Lung (tissue), 12 donors: ENCODE measurements around the gene DTYMK. TPM values are rescaled to one million over a fixed set of nuclear protein-coding genes. Genes with fewer than 3 reads are reported as not detected.

ENCODE experiments used
- ATAC-seq: fragments of 200-7000 bp; cut with Tn5 transposase; one replicate; pipeline ENCODE4 v1.9.1; 2020; ENCODE audit warnings: moderate number of reproducible peaks; ENCODE audit not compliant: insufficient read depth, low FRiP score
- DNase-seq, 3 donors: peaks; one replicate each; pipeline ENCODE4 v3.0.0-alpha.2; 2013 to 2017
- H3K27ac ChIP-seq, 2 donors: one replicate each; pipeline ENCODE4 v1.5.1; 2013; ENCODE audit warnings: mild to moderate bottlenecking in 2 of 2, moderate library complexity in 2 of 2, control low read depth in 1 of 2, inconsistent platforms in 1 of 2, low read depth in 1 of 2, low read length in 1 of 2
- H3K27me3 ChIP-seq, 3 donors: one replicate each; pipeline ENCODE4 v1.5.1; 2013; ENCODE audit warnings: low read length in 2 of 3; ENCODE audit not compliant: control insufficient read depth in 3 of 3, insufficient read depth in 3 of 3
- H3K36me3 ChIP-seq, 4 donors: one replicate each; pipeline ENCODE4 v1.5.1; 2013; ENCODE audit warnings: low read length in 4 of 4, mild to moderate bottlenecking in 1 of 4, moderate library complexity in 1 of 4; ENCODE audit not compliant: control insufficient read depth in 4 of 4, insufficient read depth in 4 of 4
- H3K4me1 ChIP-seq, 5 donors: one replicate each; pipeline ENCODE4 v1.5.1; 2013; ENCODE audit warnings: low read length in 5 of 5, mild to moderate bottlenecking in 2 of 5, moderate library complexity in 1 of 5; ENCODE audit not compliant: control insufficient read depth in 5 of 5, insufficient read depth in 5 of 5
- H3K4me3 ChIP-seq: one replicate; pipeline ENCODE4 v1.5.1; 2013; ENCODE audit warnings: mild to moderate bottlenecking, control low read depth, moderate library complexity
- H3K9ac ChIP-seq, 2 donors: one replicate each; pipeline ENCODE4 v1.5.1; 2013; ENCODE audit warnings: low read length in 2 of 2, control low read depth in 1 of 2; ENCODE audit not compliant: insufficient read depth in 1 of 2
- H3K9me3 ChIP-seq, 4 donors: one replicate each; pipeline ENCODE4 v1.5.1; 2013; ENCODE audit warnings: low read length in 3 of 4, mild to moderate bottlenecking in 1 of 4, moderate library complexity in 1 of 4; ENCODE audit not compliant: control insufficient read depth in 4 of 4, insufficient read depth in 3 of 4
- WGBS, 2 donors: extraction: QIAGEN DNeasy Blood & Tissue Kit; methylation state at CpG; one replicate each; pipeline ENCODE4 v1.1.7; 2013; 5-methylcytosine and 5-hydroxymethylcytosine counted together
- polyA plus RNA-seq, 2 donors: library from polyadenylated mRNA; stranded (reverse); fragments of 200-250 nt; gene quantifications; one replicate each; pipeline ENCODE4 v1.2.1, GENCODE V29; 2013
- total RNA-seq, 2 donors: library from RNA; depleted of rRNA in 1 of 2; stranded (reverse); fragments of >200 nt in 1 of 2; gene quantifications; one replicate each; pipeline ENCODE4 v1.2.1, GENCODE V29; 2014 to 2021
- TF ChIP-seq, protein P1 (sequence below): IDR thresholded peaks from 2 replicates; pipeline ENCODE4 v1.5.1; 2012; ENCODE audit warnings: mild to moderate bottlenecking; ENCODE audit errors: control extremely low read depth, extremely low read depth
- donor health status: control.
- donor health status: control.
- donor health status: Bipolar disorder and iron deficiency.
- donor health status: healthy.
- donor health status: DM: yes; HTN: yes; CAD: no.

Gene DTYMK
- total and polyA plus RNA-seq, 4 donors: 15.6 to 24.3 (median 19.7) TPM

DNA sequence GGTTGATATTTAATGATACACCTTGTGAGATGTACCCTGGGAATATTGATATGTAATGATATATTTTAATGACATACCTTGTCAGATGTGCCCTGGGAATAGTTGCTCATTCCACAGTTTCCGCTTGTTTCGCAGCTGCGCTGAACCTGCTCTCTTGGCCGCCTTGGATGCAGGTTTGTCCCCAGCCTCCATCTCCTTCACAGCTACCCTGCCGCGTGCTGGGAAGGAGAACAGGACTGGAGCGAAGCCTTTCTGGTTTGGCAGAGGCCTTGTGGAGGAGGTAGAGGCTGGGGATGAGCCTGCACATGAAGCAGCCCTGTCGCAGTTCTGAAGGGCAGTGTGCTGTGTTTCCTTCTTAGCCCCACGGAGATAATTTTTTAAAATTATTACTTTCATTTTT, 34.5 kb downstream of the DTYMK start:
- Histone ChIP-seq H3K9ac (no peak overlapping the region), H3K27me3 (no peaks in the 10 kb centered on the region), H3K4me3 (no peak overlapping the region), H3K27ac (no peak overlapping the region), H3K9me3 (no peaks in the 10 kb centered on the region), H3K36me3 (peaks cover 14 to 39% (median 23%) of the 10 kb centered on the region in 4 donors), H3K4me1 (peaks cover 0 to 2% (median 0%) of the 10 kb centered on the region in 5 donors)
- no peak for ATAC-seq
- no peak for DNase-seq
- WGBS, 2 donors: 96 to 99% methylated on average over 9 of the region's 9 CpGs
- TF ChIP-seq, protein P1, sequence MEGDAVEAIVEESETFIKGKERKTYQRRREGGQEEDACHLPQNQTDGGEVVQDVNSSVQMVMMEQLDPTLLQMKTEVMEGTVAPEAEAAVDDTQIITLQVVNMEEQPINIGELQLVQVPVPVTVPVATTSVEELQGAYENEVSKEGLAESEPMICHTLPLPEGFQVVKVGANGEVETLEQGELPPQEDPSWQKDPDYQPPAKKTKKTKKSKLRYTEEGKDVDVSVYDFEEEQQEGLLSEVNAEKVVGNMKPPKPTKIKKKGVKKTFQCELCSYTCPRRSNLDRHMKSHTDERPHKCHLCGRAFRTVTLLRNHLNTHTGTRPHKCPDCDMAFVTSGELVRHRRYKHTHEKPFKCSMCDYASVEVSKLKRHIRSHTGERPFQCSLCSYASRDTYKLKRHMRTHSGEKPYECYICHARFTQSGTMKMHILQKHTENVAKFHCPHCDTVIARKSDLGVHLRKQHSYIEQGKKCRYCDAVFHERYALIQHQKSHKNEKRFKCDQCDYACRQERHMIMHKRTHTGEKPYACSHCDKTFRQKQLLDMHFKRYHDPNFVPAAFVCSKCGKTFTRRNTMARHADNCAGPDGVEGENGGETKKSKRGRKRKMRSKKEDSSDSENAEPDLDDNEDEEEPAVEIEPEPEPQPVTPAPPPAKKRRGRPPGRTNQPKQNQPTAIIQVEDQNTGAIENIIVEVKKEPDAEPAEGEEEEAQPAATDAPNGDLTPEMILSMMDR: no peak

DNA sequence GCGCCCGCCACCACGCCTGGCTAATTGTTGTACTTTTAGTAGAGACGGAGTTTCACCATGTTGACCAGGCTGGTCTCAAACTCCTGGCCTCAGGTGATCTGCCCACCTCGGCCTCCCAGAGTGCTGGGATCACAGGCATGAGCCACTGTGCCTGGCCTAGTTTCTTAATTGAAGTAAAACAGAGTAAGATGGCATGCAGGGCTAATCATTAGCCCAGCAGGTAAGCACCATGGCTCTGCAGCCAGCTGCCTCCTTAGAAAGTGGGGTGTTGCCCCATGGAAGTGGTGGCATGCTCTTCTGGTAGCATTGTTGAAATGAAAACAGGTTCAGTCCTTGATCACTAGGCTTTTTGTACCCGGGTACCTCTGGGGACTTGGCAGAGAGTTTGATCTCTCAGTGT, 36.7 kb downstream of the DTYMK start:
- H3K4me3 ChIP-seq: no peak overlapping the region
- peaks cover 0 to 6% (median 0%) of the 10 kb centered on the region in 5 donors for H3K4me1 ChIP-seq
- DNase-seq: no peak
- H3K36me3 ChIP-seq: peaks cover 7 to 25% (median 16%) of the 10 kb centered on the region in 4 donors
- H3K27ac ChIP-seq: no peak overlapping the region
- TF ChIP-seq, protein P1: no peak
- H3K9me3 ChIP-seq: no peaks in the 10 kb centered on the region
- H3K27me3 ChIP-seq: no peaks in the 10 kb centered on the region
- no peak for ATAC-seq
- WGBS, 2 donors: 86 to 93% methylated on average over 6 of the region's 6 CpGs
- H3K9ac ChIP-seq: no peak overlapping the region

DNA sequence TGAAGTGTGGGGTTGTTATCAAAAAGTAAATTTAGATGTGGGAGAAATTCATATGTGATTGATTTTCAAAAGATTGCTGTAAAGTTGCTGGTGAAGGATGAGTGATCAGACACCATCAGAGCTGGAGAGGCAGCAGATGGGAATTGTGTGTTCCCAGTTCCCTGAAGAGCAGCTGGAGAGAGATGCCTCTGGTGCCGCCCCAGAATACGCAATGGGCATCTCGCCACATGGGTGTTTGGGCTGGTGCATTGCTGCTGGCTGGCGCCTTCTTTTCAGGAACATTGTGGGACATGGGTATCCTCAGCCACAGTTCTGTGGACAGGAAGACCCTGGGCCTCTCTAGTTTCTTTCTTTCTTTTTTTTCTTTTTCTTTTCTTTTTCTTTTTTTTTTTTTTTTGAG, 37.2 kb downstream of the DTYMK start:
- TF ChIP-seq, protein P1: no peak
- ATAC-seq (no peak), DNase-seq (no peak)
- H3K9me3 ChIP-seq: no peaks in the 10 kb centered on the region
- no peaks in the 10 kb centered on the region for H3K27me3 ChIP-seq
- no peak overlapping the region for H3K4me3 ChIP-seq
- peaks cover 4 to 21% (median 13%) of the 10 kb centered on the region in 4 donors for H3K36me3 ChIP-seq
- WGBS, 2 donors: 86% methylated on average over 4 of the region's 4 CpGs
- H3K4me1 ChIP-seq: peaks cover 0 to 6% (median 0%) of the 10 kb centered on the region in 5 donors
- H3K9ac ChIP-seq: no peak overlapping the region
- no peak overlapping the region for H3K27ac ChIP-seq

DNA sequence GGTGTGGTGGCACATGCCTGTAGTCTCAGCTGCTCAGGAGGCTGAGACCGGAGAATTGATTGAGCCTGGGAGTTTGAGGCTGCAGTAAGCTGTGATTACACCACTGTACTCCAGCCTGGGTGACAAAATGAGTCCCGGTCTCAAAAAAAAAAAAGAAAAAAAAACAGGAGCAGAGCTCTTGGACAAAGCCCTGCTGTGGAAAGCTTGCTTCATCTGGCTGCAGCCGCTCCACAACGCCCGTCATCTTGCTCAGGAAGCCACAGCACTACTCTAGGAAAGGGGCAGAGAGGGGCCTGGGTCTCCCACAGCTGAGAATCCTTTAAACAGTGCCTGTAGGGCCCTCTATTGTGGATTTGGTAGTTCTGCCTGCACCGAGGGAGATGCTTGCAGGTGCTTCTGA, 38.2 kb downstream of the DTYMK start:
- Histone ChIP-seq H3K4me1 (peaks cover 0 to 6% (median 0%) of the 10 kb centered on the region in 5 donors), H3K27me3 (no peaks in the 10 kb centered on the region), H3K4me3 (no peak overlapping the region), H3K9ac (no peak overlapping the region), H3K36me3 (peaks cover 4 to 21% (median 14%) of the 10 kb centered on the region in 4 donors), H3K27ac (no peak overlapping the region), H3K9me3 (no peaks in the 10 kb centered on the region)
- ATAC-seq (no peak), DNase-seq (no peak)
- 78 to 80% methylated on average over 6 of the region's 6 CpGs for WGBS, 2 donors
- TF ChIP-seq, protein P1: no peak
